Measurements from ENCODE around the gene PBX3. TPM values are rescaled to one million over a fixed set of nuclear protein-coding genes. Genes with fewer than 3 reads are reported as not detected.

Gene PBX3
- total RNA-seq, 1 experiment from 2014 or later, result 7.7 TPM

GRCh38 chr9:125758986-125759763 is 12.0 kb downstream of the PBX3 start:
- no peaks in the 10 kb centered on the region for H3K9me3 Mint-ChIP-seq (ENCODE audit: unreplicated experiment)
- TF ChIP-seq CTCF (IDR thresholded peaks at IDR 0.05; ENCODE audit: insufficient read depth in 1 of 2, low read depth in 1 of 2, low read length in 1 of 2, severe bottlenecking in 1 of 2, unreplicated experiment in 1 of 2), result no peak
- DNase-seq, result peak in 1 of 2 experiments; percentile 28
- BruUV-seq (replicated peaks), result no TSS peak
- Histone ChIP-seq H3K4me1 (peaks cover 9% of the 10 kb centered on the region; the same call in 1 of the 2 replicates), H3K36me3 (ENCODE audit: control insufficient read depth, insufficient read depth, low read length) (no peaks in the 10 kb centered on the region), H3K27me3 (replicated peaks; ENCODE audit: control insufficient read depth, insufficient read depth, low read length) (no peaks in the 10 kb centered on the region), H3K9me3 (no peaks in the 10 kb centered on the region), H3K4me3 (ENCODE audit: low read depth, low read length) (no peak overlapping the region)
- intact Hi-C loops (cut with micrococcal nuclease; ENCODE audit: unreplicated experiment), result loop anchor here (10.0 kb wide), 1 partner anchor 386 kb away; no protein-coding TSS in a partner anchor
- no peaks in the 10 kb centered on the region for H3K36me3 Mint-ChIP-seq (ENCODE audit: insufficient read depth, unreplicated experiment)
- no peaks in the 10 kb centered on the region for H3K27me3 Mint-ChIP-seq (ENCODE audit: insufficient read depth, unreplicated experiment)
- no peak overlapping the region for H3K27ac Mint-ChIP-seq (ENCODE audit: unreplicated experiment)
- CTCF ChIA-PET, result interaction anchor here (0.8 kb wide), 2 partner anchors 52 to 201 kb away, joined by 3 read pairs; partner anchors contain the start of gene MAPKAP1
- no peak overlapping the region for H3K4me3 Mint-ChIP-seq (ENCODE audit: unreplicated experiment)
- POLR2A ChIA-PET, result interaction anchor here (0.5 to 1.2 kb wide), 3 partner anchors 13 to 95 kb away, joined by 3 to 6 read pairs (median 5); partner anchors contain the start of gene MAPKAP1
- peaks cover 8% of the 10 kb centered on the region for H3K4me1 Mint-ChIP-seq (ENCODE audit: low read depth, unreplicated experiment)

GRCh38 chr9:125759764-125760129 is 12.6 kb downstream of the PBX3 start:
- Mint-ChIP-seq H3K27me3 (ENCODE audit: insufficient read depth, unreplicated experiment) (no peaks in the 10 kb centered on the region), H3K4me3 (ENCODE audit: unreplicated experiment) (no peak overlapping the region), H3K27ac (ENCODE audit: unreplicated experiment) (no peak overlapping the region), H3K9me3 (ENCODE audit: unreplicated experiment) (no peaks in the 10 kb centered on the region), H3K36me3 (ENCODE audit: insufficient read depth, unreplicated experiment) (no peaks in the 10 kb centered on the region), H3K4me1 (ENCODE audit: low read depth, unreplicated experiment) (peaks cover 8% of the 10 kb centered on the region)
- Histone ChIP-seq H3K27me3 (replicated peaks; ENCODE audit: control insufficient read depth, insufficient read depth, low read length) (no peaks in the 10 kb centered on the region), H3K4me3 (ENCODE audit: low read depth, low read length) (no peak overlapping the region), H3K36me3 (ENCODE audit: control insufficient read depth, insufficient read depth, low read length) (no peaks in the 10 kb centered on the region), H3K9me3 (no peaks in the 10 kb centered on the region), H3K4me1 (peaks cover 9% of the 10 kb centered on the region; the same call in 1 of the 2 replicates)
- DNase-seq, result no peak
- ChIA-PET CTCF (interaction anchor here (0.8 kb wide), 1 partner anchor 201 kb away, joined by 3 read pairs; no protein-coding TSS in a partner anchor), POLR2A (interaction anchor here (1.2 kb wide), 1 partner anchor 14 kb away, joined by 5 read pairs; no protein-coding TSS in a partner anchor)
- BruUV-seq (replicated peaks), result no TSS peak
- intact Hi-C loops (cut with micrococcal nuclease; ENCODE audit: unreplicated experiment), result loop anchor here (10.0 kb wide), 1 partner anchor 385 kb away; no protein-coding TSS in a partner anchor
- TF ChIP-seq CTCF (IDR thresholded peaks at IDR 0.05; ENCODE audit: insufficient read depth in 1 of 2, low read depth in 1 of 2, low read length in 1 of 2, severe bottlenecking in 1 of 2, unreplicated experiment in 1 of 2), result no peak

GRCh38 chr9:125760537-125760936 is 13.4 kb downstream of the PBX3 start:
- Histone ChIP-seq H3K4me3 (ENCODE audit: low read depth, low read length) (no peak overlapping the region), H3K36me3 (ENCODE audit: control insufficient read depth, insufficient read depth, low read length) (no peaks in the 10 kb centered on the region), H3K27me3 (replicated peaks; ENCODE audit: control insufficient read depth, insufficient read depth, low read length) (no peaks in the 10 kb centered on the region), H3K9me3 (no peaks in the 10 kb centered on the region), H3K4me1 (peaks cover 9% of the 10 kb centered on the region; the same call in 1 of the 2 replicates)
- Mint-ChIP-seq H3K27ac (ENCODE audit: unreplicated experiment) (no peak overlapping the region), H3K9me3 (ENCODE audit: unreplicated experiment) (no peaks in the 10 kb centered on the region), H3K4me1 (ENCODE audit: low read depth, unreplicated experiment) (peaks cover 8% of the 10 kb centered on the region), H3K4me3 (ENCODE audit: unreplicated experiment) (no peak overlapping the region), H3K36me3 (ENCODE audit: insufficient read depth, unreplicated experiment) (no peaks in the 10 kb centered on the region), H3K27me3 (ENCODE audit: insufficient read depth, unreplicated experiment) (no peaks in the 10 kb centered on the region)
- ChIA-PET CTCF (no interaction called here), POLR2A (no interaction called here)
- no peak for TF ChIP-seq CTCF (IDR thresholded peaks at IDR 0.05; ENCODE audit: insufficient read depth in 1 of 2, low read depth in 1 of 2, low read length in 1 of 2, severe bottlenecking in 1 of 2, unreplicated experiment in 1 of 2)
- BruUV-seq (replicated peaks), result no TSS peak
- intact Hi-C loops (cut with micrococcal nuclease; ENCODE audit: unreplicated experiment), result no loop called here
- no peak for DNase-seq

Measured in Caco-2 (cell line).